ENCODE measurements around the gene PRDM13. TPM values are rescaled to one million over a fixed set of nuclear protein-coding genes. Genes with fewer than 3 reads are reported as not detected.

PRDM13 gene
- total RNA-seq, 1 donor from 2014 or later = not detected

- no peaks in the 10 kb centered on the region for H3K36me3 Mint-ChIP-seq (ENCODE audit: low read depth, unreplicated experiment)
- peaks cover 37% of the 10 kb centered on the region for H3K27me3 Mint-ChIP-seq (ENCODE audit: unreplicated experiment)
- H3K4me1 Mint-ChIP-seq (ENCODE audit: unreplicated experiment) = peaks cover 18% of the 10 kb centered on the region
- TF ChIP-seq CTCF (IDR thresholded peaks at IDR 0.05; ENCODE audit: unreplicated experiment) = no peak
- no peak overlapping the region for H3K27ac Mint-ChIP-seq (ENCODE audit: unreplicated experiment)
- no peak overlapping the region for H3K4me3 Mint-ChIP-seq (ENCODE audit: unreplicated experiment)
- no peaks in the 10 kb centered on the region for H3K9me3 Mint-ChIP-seq (ENCODE audit: unreplicated experiment)
- DNase-seq (ENCODE audit: low spot score) = no peak
Measured at GRCh38 chr6:99607416-99608036, 893 bp downstream of the PRDM13 start.

GRCh38 chr6:99608059-99608885, 1.6 kb downstream of the PRDM13 start:
- no peak for TF ChIP-seq CTCF (IDR thresholded peaks at IDR 0.05; ENCODE audit: unreplicated experiment)
- no peaks in the 10 kb centered on the region for H3K9me3 Mint-ChIP-seq (ENCODE audit: unreplicated experiment)
- DNase-seq (ENCODE audit: low spot score) = no peak
- H3K27ac Mint-ChIP-seq (ENCODE audit: unreplicated experiment) = no peak overlapping the region
- peaks cover 35% of the 10 kb centered on the region for H3K27me3 Mint-ChIP-seq (ENCODE audit: unreplicated experiment)
- H3K4me3 Mint-ChIP-seq (ENCODE audit: unreplicated experiment) = no peak overlapping the region
- no peaks in the 10 kb centered on the region for H3K36me3 Mint-ChIP-seq (ENCODE audit: low read depth, unreplicated experiment)
- H3K4me1 Mint-ChIP-seq (ENCODE audit: unreplicated experiment) = peaks cover 18% of the 10 kb centered on the region

GRCh38 chr6:99608886-99609482, 2.4 kb downstream of the PRDM13 start:
- TF ChIP-seq CTCF (IDR thresholded peaks at IDR 0.05; ENCODE audit: unreplicated experiment) = no peak
- no peaks in the 10 kb centered on the region for H3K36me3 Mint-ChIP-seq (ENCODE audit: low read depth, unreplicated experiment)
- no peak overlapping the region for H3K4me3 Mint-ChIP-seq (ENCODE audit: unreplicated experiment)
- H3K27me3 Mint-ChIP-seq (ENCODE audit: unreplicated experiment) = peaks cover 35% of the 10 kb centered on the region
- no peak overlapping the region for H3K27ac Mint-ChIP-seq (ENCODE audit: unreplicated experiment)
- H3K9me3 Mint-ChIP-seq (ENCODE audit: unreplicated experiment) = no peaks in the 10 kb centered on the region
- peaks cover 18% of the 10 kb centered on the region for H3K4me1 Mint-ChIP-seq (ENCODE audit: unreplicated experiment)
- no peak for DNase-seq (ENCODE audit: low spot score)

- Mint-ChIP-seq H3K4me1 (ENCODE audit: unreplicated experiment) (peaks cover 15% of the 10 kb centered on the region), H3K9me3 (ENCODE audit: unreplicated experiment) (no peaks in the 10 kb centered on the region), H3K27ac (ENCODE audit: unreplicated experiment) (no peak overlapping the region), H3K27me3 (ENCODE audit: unreplicated experiment) (peaks cover 37% of the 10 kb centered on the region), H3K4me3 (ENCODE audit: unreplicated experiment) (no peak overlapping the region), H3K36me3 (ENCODE audit: low read depth, unreplicated experiment) (no peaks in the 10 kb centered on the region)
- TF ChIP-seq CTCF (IDR thresholded peaks at IDR 0.05; ENCODE audit: unreplicated experiment) = no peak
- no peak for DNase-seq (ENCODE audit: low spot score)
Measured at GRCh38 chr6:99609905-99610489, 3.4 kb downstream of the PRDM13 start.
